Measurements from ENCODE around the gene HSD17B12.
"Not testable (repeated sequence)": the region's sequence is repeated elsewhere in the genome, so short reads cannot be mapped to it uniquely, and the experiment has no call there.

Gene HSD17B12

GRCh38 chr11:43736502-43737200 lies 56.1 kb downstream of the HSD17B12 start:
- in situ Hi-C loops (cut with MboI; ENCODE audit: low sequenced_read_pairs), result no loop called here
- DNase-seq (ENCODE audit: low spot score in 2 of 2), result peak in 1 of 2 experiments; percentile 60
- Histone ChIP-seq H3K27me3 (ENCODE audit: low read depth) (no peaks in the 10 kb centered on the region), H3K4me1 (peaks cover 37% of the 10 kb centered on the region), H3K4me3 (no peak overlapping the region), H3K36me3 (replicated peaks) (0 out of 2 replicates have a peak, but pooled peaks cover 6% of the 10 kb centered on the region), H3K9me3 (no peaks in the 10 kb centered on the region)

- Histone ChIP-seq H3K36me3 (replicated peaks) (0 out of 2 replicates have a peak, but pooled peaks cover 6% of the 10 kb centered on the region), H3K4me1 (peaks cover 37% of the 10 kb centered on the region), H3K4me3 (no peak overlapping the region), H3K27me3 (ENCODE audit: low read depth) (no peaks in the 10 kb centered on the region), H3K9me3 (no peaks in the 10 kb centered on the region)
- in situ Hi-C loops (cut with MboI; ENCODE audit: low sequenced_read_pairs), result no loop called here
- no peak for DNase-seq (ENCODE audit: low spot score in 2 of 2)
These were observed 56.7 kb downstream of the HSD17B12 start for GRCh38 chr11:43737201-43737590.

GRCh38 chr11:43738600-43739409 lies 58.3 kb downstream of the HSD17B12 start:
- H3K27me3 ChIP-seq (ENCODE audit: low read depth), result no peaks in the 10 kb centered on the region
- no peak overlapping the region for H3K4me3 ChIP-seq
- peaks cover 37% of the 10 kb centered on the region for H3K4me1 ChIP-seq
- H3K36me3 ChIP-seq (replicated peaks), result 0 out of 2 replicates have a peak, but pooled peaks cover 6% of the 10 kb centered on the region
- peak; percentile 28 to 36 for DNase-seq (ENCODE audit: low spot score in 2 of 2)
- in situ Hi-C loops (cut with MboI; ENCODE audit: low sequenced_read_pairs), result no loop called here
- H3K9me3 ChIP-seq, result no peaks in the 10 kb centered on the region

- no peak for DNase-seq (ENCODE audit: low spot score in 2 of 2)
- peaks cover 5% of the 10 kb centered on the region; the same call in 1 of the 2 replicates for H3K4me1 ChIP-seq
- no peaks in the 10 kb centered on the region for H3K27me3 ChIP-seq (ENCODE audit: low read depth)
- in situ Hi-C loops (cut with MboI; ENCODE audit: low sequenced_read_pairs), result no loop called here
- no peak overlapping the region for H3K4me3 ChIP-seq
- H3K9me3 ChIP-seq, result no peaks in the 10 kb centered on the region
- H3K36me3 ChIP-seq (replicated peaks), result no peaks in the 10 kb centered on the region
These were observed 66.1 kb downstream of the HSD17B12 start for GRCh38 chr11:43746670-43747069.

- peaks cover 5% of the 10 kb centered on the region; the same call in 1 of the 2 replicates for H3K4me1 ChIP-seq
- no peak for DNase-seq (ENCODE audit: low spot score in 2 of 2)
- no peaks in the 10 kb centered on the region for H3K27me3 ChIP-seq (ENCODE audit: low read depth)
- no peaks in the 10 kb centered on the region for H3K36me3 ChIP-seq (replicated peaks)
- in situ Hi-C loops (cut with MboI; ENCODE audit: low sequenced_read_pairs), result no loop called here
- no peak overlapping the region for H3K4me3 ChIP-seq
- no peaks in the 10 kb centered on the region for H3K9me3 ChIP-seq
These were observed 66.7 kb downstream of the HSD17B12 start for GRCh38 chr11:43747130-43747802.

GRCh38 chr11:43748095-43748494 lies 67.6 kb downstream of the HSD17B12 start:
- H3K27me3 ChIP-seq (ENCODE audit: low read depth), result no peaks in the 10 kb centered on the region
- H3K4me1 ChIP-seq, result peaks cover 5% of the 10 kb centered on the region; the same call in 1 of the 2 replicates
- H3K9me3 ChIP-seq, result no peaks in the 10 kb centered on the region
- no peaks in the 10 kb centered on the region for H3K36me3 ChIP-seq (replicated peaks)
- in situ Hi-C loops (cut with MboI; ENCODE audit: low sequenced_read_pairs), result no loop called here
- no peak overlapping the region for H3K4me3 ChIP-seq
- no peak for DNase-seq (ENCODE audit: low spot score in 2 of 2)

- Histone ChIP-seq H3K36me3 (replicated peaks) (no peaks in the 10 kb centered on the region; the same call in none of the 2 replicates), H3K27me3 (ENCODE audit: low read depth) (no peaks in the 10 kb centered on the region), H3K4me3 (no peak overlapping the region), H3K4me1 (peaks cover 2% of the 10 kb centered on the region; the same call in 1 of the 2 replicates), H3K9me3 (no peaks in the 10 kb centered on the region)
- no peak for DNase-seq (ENCODE audit: low spot score in 2 of 2)
- in situ Hi-C loops (cut with MboI; ENCODE audit: low sequenced_read_pairs), result no loop called here
These were observed 71.2 kb downstream of the HSD17B12 start for GRCh38 chr11:43751726-43752125.

GRCh38 chr11:43756575-43756974 lies 76.0 kb downstream of the HSD17B12 start:
- Histone ChIP-seq H3K4me1 (no peaks in the 10 kb centered on the region), H3K4me3 (no peak overlapping the region), H3K9me3 (no peaks in the 10 kb centered on the region), H3K27me3 (ENCODE audit: low read depth) (no peaks in the 10 kb centered on the region), H3K36me3 (replicated peaks) (no peaks in the 10 kb centered on the region; the same call in none of the 2 replicates)
- in situ Hi-C loops (cut with MboI; ENCODE audit: low sequenced_read_pairs), result no loop called here
- no peak for DNase-seq (ENCODE audit: low spot score in 2 of 2)

- in situ Hi-C loops (cut with MboI; ENCODE audit: low sequenced_read_pairs), result no loop called here
- H3K27me3 ChIP-seq (ENCODE audit: low read depth), result no peaks in the 10 kb centered on the region
- H3K4me1 ChIP-seq, result no peaks in the 10 kb centered on the region
- DNase-seq (ENCODE audit: low spot score in 2 of 2), result no peak
- H3K4me3 ChIP-seq, result no peak overlapping the region
- no peaks in the 10 kb centered on the region for H3K9me3 ChIP-seq
- H3K36me3 ChIP-seq (replicated peaks), result no peaks in the 10 kb centered on the region; the same call in none of the 2 replicates
These were observed 78.4 kb downstream of the HSD17B12 start for GRCh38 chr11:43758927-43759326.

- no peaks in the 10 kb centered on the region for H3K27me3 ChIP-seq (ENCODE audit: low read depth)
- H3K36me3 ChIP-seq (replicated peaks), result no peaks in the 10 kb centered on the region; the same call in 1 of the 2 replicates
- H3K4me3 ChIP-seq, result no peak overlapping the region
- in situ Hi-C loops (cut with MboI; ENCODE audit: low sequenced_read_pairs), result no loop called here
- no peak for DNase-seq (ENCODE audit: low spot score in 2 of 2)
- no peaks in the 10 kb centered on the region for H3K9me3 ChIP-seq
- no peaks in the 10 kb centered on the region for H3K4me1 ChIP-seq
These were observed 80.4 kb downstream of the HSD17B12 start for GRCh38 chr11:43760902-43761301.

- Histone ChIP-seq H3K9me3 (no peaks in the 10 kb centered on the region), H3K4me1 (no peaks in the 10 kb centered on the region), H3K4me3 (no peak overlapping the region), H3K27me3 (ENCODE audit: low read depth) (no peaks in the 10 kb centered on the region), H3K36me3 (replicated peaks) (0 out of 2 replicates have a peak, but pooled peaks cover 4% of the 10 kb centered on the region)
- in situ Hi-C loops (cut with MboI; ENCODE audit: low sequenced_read_pairs), result no loop called here
- no peak for DNase-seq (ENCODE audit: low spot score in 2 of 2)
These were observed 84.7 kb downstream of the HSD17B12 start for GRCh38 chr11:43765194-43765593.

GRCh38 chr11:43768654-43769053 lies 88.1 kb downstream of the HSD17B12 start:
- H3K27me3 ChIP-seq (ENCODE audit: low read depth); H3K9me3 ChIP-seq; H3K4me3 ChIP-seq; DNase-seq (ENCODE audit: low spot score in 2 of 2); H3K4me1 ChIP-seq; H3K36me3 ChIP-seq (replicated peaks); in situ Hi-C loops (cut with MboI; ENCODE audit: low sequenced_read_pairs): not testable (repeated sequence)

- Histone ChIP-seq H3K4me1 (no peaks in the 10 kb centered on the region), H3K27me3 (ENCODE audit: low read depth) (no peaks in the 10 kb centered on the region), H3K36me3 (replicated peaks) (peaks cover 4% of the 10 kb centered on the region), H3K9me3 (no peaks in the 10 kb centered on the region), H3K4me3 (no peak overlapping the region)
- in situ Hi-C loops (cut with MboI; ENCODE audit: low sequenced_read_pairs), result no loop called here
- DNase-seq (ENCODE audit: low spot score in 2 of 2), result no peak
These were observed 89.6 kb downstream of the HSD17B12 start for GRCh38 chr11:43770173-43770572.
